KMS-11 (cell line): ENCODE results near the gene CTXN2.

ENCODE experiments used
- H2AFZ ChIP-seq: fragments of 200-600 bp; sonication (generic); 2 replicates; pipeline ENCODE4 v1.6.1; 2016; ENCODE audit warnings: antibody characterized with exemption, mixed run types, low read depth
- H3K27ac ChIP-seq: fragments of 200-600 bp; sonication (generic); 2 replicates; pipeline ENCODE4 v1.6.1; 2016; ENCODE audit warnings: mild to moderate bottlenecking, mixed run types
- H3K27me3 ChIP-seq: fragments of 200-600 bp; sonication (generic); 2 replicates; pipeline ENCODE4 v1.6.1; 2017; ENCODE audit warnings: mild to moderate bottlenecking, low read depth, mixed run types, moderate library complexity; ENCODE audit not compliant: insufficient read depth
- H3K36me3 ChIP-seq: fragments of 200-600 bp; sonication (generic); 2 replicates; pipeline ENCODE4 v1.6.1; 2017; ENCODE audit warnings: mild to moderate bottlenecking, mixed run types; ENCODE audit not compliant: insufficient read depth
- H3K4me1 ChIP-seq: fragments of 200-600 bp; sonication (generic); 2 replicates; pipeline ENCODE4 v1.6.1; 2016; ENCODE audit warnings: mild to moderate bottlenecking, low read depth, mixed run types; ENCODE audit not compliant: poor library complexity, severe bottlenecking
- H3K4me2 ChIP-seq: fragments of 200-600 bp; sonication (generic); 2 replicates; pipeline ENCODE4 v1.7.0; 2016; ENCODE audit warnings: mild to moderate bottlenecking, mixed run types
- H3K4me3 ChIP-seq: fragments of 200-600 bp; sonication (generic); IDR thresholded peaks from 2 replicates; pipeline ENCODE4 v1.6.1; 2017; ENCODE audit warnings: low read depth, low read length, mixed read lengths; ENCODE audit not compliant: insufficient read depth
- H3K79me2 ChIP-seq: fragments of 200-600 bp; sonication (generic); 2 replicates; pipeline ENCODE4 v1.6.1; 2016; ENCODE audit warnings: low read depth, mixed run types; ENCODE audit not compliant: insufficient read depth
- H3K9ac ChIP-seq: fragments of 200-600 bp; sonication (generic); 2 replicates; pipeline ENCODE4 v1.6.1; 2016; ENCODE audit warnings: mild to moderate bottlenecking, mixed run types
- H4K20me1 ChIP-seq: fragments of 200-600 bp; sonication (generic); 2 replicates; pipeline ENCODE4 v1.6.1; 2016; ENCODE audit warnings: mild to moderate bottlenecking, mixed run types; ENCODE audit not compliant: insufficient read depth
- CTCF ChIP-seq: fragments of 200-600 bp; sonication (generic); conservative IDR thresholded peaks from 2 replicates; pipeline ENCODE4 v1.6.1; 2017; ENCODE audit warnings: low read depth, mild to moderate bottlenecking, antibody characterized with exemption, low read length, moderate library complexity, mixed read lengths

Gene CTXN2

GRCh38 chr15:48147358-48147757 lies 44.1 kb upstream of the CTXN2 start:
- Histone ChIP-seq H3K4me1 (peaks cover 32% of the 10 kb centered on the region), H3K27me3 (no peaks in the 10 kb centered on the region), H3K27ac (no peak overlapping the region), H4K20me1 (no peaks in the 10 kb centered on the region), H3K4me2 (no peak overlapping the region), H2AFZ (no peak overlapping the region), H3K36me3 (no peaks in the 10 kb centered on the region), H3K9ac (no peak overlapping the region), H3K4me3 (no peak overlapping the region), H3K79me2 (no peaks in the 10 kb centered on the region)
- no peak for TF ChIP-seq CTCF

GRCh38 chr15:48149858-48150257 lies 41.6 kb upstream of the CTXN2 start:
- TF ChIP-seq CTCF = no peak
- no peaks in the 10 kb centered on the region for H3K79me2 ChIP-seq
- no peaks in the 10 kb centered on the region for H4K20me1 ChIP-seq
- no peak overlapping the region for H3K27ac ChIP-seq
- no peak overlapping the region for H3K9ac ChIP-seq
- H2AFZ ChIP-seq = no peak overlapping the region
- H3K36me3 ChIP-seq = no peaks in the 10 kb centered on the region
- H3K27me3 ChIP-seq = no peaks in the 10 kb centered on the region
- no peak overlapping the region for H3K4me2 ChIP-seq
- peaks cover 19% of the 10 kb centered on the region for H3K4me1 ChIP-seq
- H3K4me3 ChIP-seq = no peak overlapping the region

- H3K27me3 ChIP-seq = no peaks in the 10 kb centered on the region
- TF ChIP-seq CTCF = no peak
- H2AFZ ChIP-seq = no peak overlapping the region
- no peak overlapping the region for H3K9ac ChIP-seq
- H3K4me3 ChIP-seq = no peak overlapping the region
- H3K27ac ChIP-seq = no peak overlapping the region
- no peaks in the 10 kb centered on the region for H4K20me1 ChIP-seq
- H3K4me1 ChIP-seq = no peaks in the 10 kb centered on the region
- H3K79me2 ChIP-seq = no peaks in the 10 kb centered on the region
- no peaks in the 10 kb centered on the region for H3K36me3 ChIP-seq
- H3K4me2 ChIP-seq = no peak overlapping the region
These were observed 37.9 kb upstream of the CTXN2 start for GRCh38 chr15:48153526-48153925.

DNA sequence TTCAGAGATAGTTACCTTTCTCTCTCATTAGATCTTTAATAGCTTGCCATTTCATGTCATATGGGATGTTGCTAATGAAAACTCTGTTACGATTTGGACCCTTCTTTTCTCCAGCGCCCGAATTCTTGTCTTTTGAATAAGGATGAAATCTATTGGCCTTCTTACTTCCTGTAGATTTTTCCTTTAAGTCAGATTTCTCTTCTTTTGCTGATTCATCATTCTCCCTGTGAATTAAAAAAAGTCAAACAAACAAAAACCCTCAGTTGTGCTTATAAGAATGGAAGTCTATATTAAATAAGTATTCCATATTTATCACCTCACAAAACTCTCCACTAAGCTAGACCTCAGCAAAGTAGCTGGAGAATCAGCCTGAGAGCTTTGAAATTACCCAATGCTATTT lies 22.8 kb upstream of the CTXN2 start:
- no peaks in the 10 kb centered on the region; the same call in 1 of the 2 replicates for H3K36me3 ChIP-seq
- no peak overlapping the region for H2AFZ ChIP-seq
- H3K4me1 ChIP-seq = peaks cover 11% of the 10 kb centered on the region
- no peaks in the 10 kb centered on the region for H4K20me1 ChIP-seq
- H3K79me2 ChIP-seq = peaks cover 20% of the 10 kb centered on the region
- TF ChIP-seq CTCF = no peak
- no peaks in the 10 kb centered on the region for H3K27me3 ChIP-seq
- H3K27ac ChIP-seq = no peak overlapping the region
- H3K4me3 ChIP-seq = no peak overlapping the region
- no peak overlapping the region for H3K9ac ChIP-seq
- no peak overlapping the region for H3K4me2 ChIP-seq
